Activated naive CD4-positive, alpha-beta T cell treated with anti-CD3 and anti-CD28 coated beads, Interleukin-2, amount 50 U/mL, for 24 hours (primary cell): ENCODE data around the gene ZNF804A.

Experiments used
- H3K27ac Mint-ChIP-seq: one replicate; pipeline ENCODE4 v1.8.0; 2021; ENCODE audit warnings: mild to moderate bottlenecking, mixed read lengths
- H3K27me3 Mint-ChIP-seq: one replicate; pipeline ENCODE4 v1.8.0; 2021; ENCODE audit warnings: mixed read lengths
- H3K36me3 Mint-ChIP-seq: one replicate; pipeline ENCODE4 v1.8.0; 2021; ENCODE audit warnings: mixed read lengths
- H3K4me1 Mint-ChIP-seq: one replicate; pipeline ENCODE4 v1.8.0; 2021; ENCODE audit warnings: mixed read lengths
- H3K4me3 Mint-ChIP-seq: one replicate; pipeline ENCODE4 v1.8.0; 2021; ENCODE audit warnings: mild to moderate bottlenecking, mixed read lengths
- H3K9me3 Mint-ChIP-seq: one replicate; pipeline ENCODE4 v1.8.0; 2021; ENCODE audit warnings: mixed read lengths

ZNF804A gene

GRCh38 chr2:184596819-184597411, 1.4 kb upstream of the ZNF804A start:
- H3K27me3 Mint-ChIP-seq: peaks cover 39% of the 10 kb centered on the region
- H3K27ac Mint-ChIP-seq: no peak overlapping the region

GRCh38 chr2:184597571-184597991, 748 bp upstream of the ZNF804A start:
- no peaks in the 10 kb centered on the region for H3K36me3 Mint-ChIP-seq
- H3K27ac Mint-ChIP-seq: no peak overlapping the region
- H3K27me3 Mint-ChIP-seq: peaks cover 39% of the 10 kb centered on the region
- peak overlapping the region; percentile 42 for H3K4me3 Mint-ChIP-seq
- H3K9me3 Mint-ChIP-seq: peaks cover 5% of the 10 kb centered on the region
- peaks cover 16% of the 10 kb centered on the region for H3K4me1 Mint-ChIP-seq

More at GRCh38 chr2:184596819-184597411, 1.4 kb upstream of the ZNF804A start:
- no peak overlapping the region for H3K4me3 Mint-ChIP-seq
- H3K4me1 Mint-ChIP-seq: peaks cover 16% of the 10 kb centered on the region
- H3K36me3 Mint-ChIP-seq: no peaks in the 10 kb centered on the region
- H3K9me3 Mint-ChIP-seq: peaks cover 7% of the 10 kb centered on the region

DNA sequence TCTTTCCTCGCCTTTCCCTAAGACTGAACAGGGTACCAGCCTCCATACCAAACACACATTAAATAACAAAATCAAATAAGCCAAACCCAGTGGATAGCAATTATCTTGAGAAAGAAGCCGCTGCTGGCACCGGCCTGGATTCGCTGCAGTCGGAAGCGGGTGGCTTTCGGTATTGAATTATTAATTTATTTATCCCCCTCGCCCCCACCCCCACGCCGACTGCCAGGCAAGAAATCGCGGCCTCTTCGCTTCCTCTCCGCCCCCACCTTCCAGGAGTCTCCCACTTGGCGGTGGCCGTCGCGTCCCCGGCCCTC, 370 bp upstream of the ZNF804A start:
- no peaks in the 10 kb centered on the region for H3K36me3 Mint-ChIP-seq
- peaks cover 1% of the 10 kb centered on the region for H3K9me3 Mint-ChIP-seq
- H3K4me3 Mint-ChIP-seq: peak overlapping the region; percentile 42
- H3K27me3 Mint-ChIP-seq: peaks cover 39% of the 10 kb centered on the region
- H3K4me1 Mint-ChIP-seq: peaks cover 16% of the 10 kb centered on the region
- H3K27ac Mint-ChIP-seq: no peak overlapping the region

- no peaks in the 10 kb centered on the region for H3K36me3 Mint-ChIP-seq
- H3K9me3 Mint-ChIP-seq: no peaks in the 10 kb centered on the region
- H3K4me3 Mint-ChIP-seq: peak overlapping the region; percentile 48
- H3K4me1 Mint-ChIP-seq: peaks cover 16% of the 10 kb centered on the region
- no peak overlapping the region for H3K27ac Mint-ChIP-seq
- peaks cover 36% of the 10 kb centered on the region for H3K27me3 Mint-ChIP-seq
Observed at GRCh38 chr2:184599054-184599871, 934 bp downstream of the ZNF804A start.

DNA sequence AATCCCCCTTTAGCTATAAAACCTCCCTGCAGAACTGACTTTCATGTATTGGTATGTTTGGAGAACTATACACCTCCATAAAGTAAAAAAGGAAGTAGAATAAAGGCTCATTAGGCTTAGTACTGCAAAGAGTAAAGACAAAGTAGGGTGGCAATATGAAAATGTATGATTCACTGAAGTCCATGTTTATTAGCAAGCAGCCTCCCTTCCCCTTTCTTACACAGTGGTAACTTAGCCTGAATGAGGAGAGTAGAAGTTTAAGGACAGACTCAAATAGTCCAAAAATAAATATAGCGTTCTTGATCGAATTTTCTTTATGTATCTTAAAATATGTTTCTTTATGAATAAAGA, 1.5 kb downstream of the ZNF804A start:
- H3K27me3 Mint-ChIP-seq: peaks cover 35% of the 10 kb centered on the region
- no peak overlapping the region for H3K4me3 Mint-ChIP-seq
- no peaks in the 10 kb centered on the region for H3K9me3 Mint-ChIP-seq
- no peak overlapping the region for H3K27ac Mint-ChIP-seq
- H3K36me3 Mint-ChIP-seq: no peaks in the 10 kb centered on the region
- peaks cover 16% of the 10 kb centered on the region for H3K4me1 Mint-ChIP-seq

GRCh38 chr2:184602734-184603133, 4.4 kb downstream of the ZNF804A start:
- no peak overlapping the region for H3K27ac Mint-ChIP-seq
- H3K27me3 Mint-ChIP-seq: peaks cover 16% of the 10 kb centered on the region
- H3K36me3 Mint-ChIP-seq: no peaks in the 10 kb centered on the region
- no peak overlapping the region for H3K4me3 Mint-ChIP-seq
- no peaks in the 10 kb centered on the region for H3K9me3 Mint-ChIP-seq
- H3K4me1 Mint-ChIP-seq: peaks cover 7% of the 10 kb centered on the region

- peaks cover 17% of the 10 kb centered on the region for H3K9me3 Mint-ChIP-seq
- no peak overlapping the region for H3K4me3 Mint-ChIP-seq
- no peaks in the 10 kb centered on the region for H3K36me3 Mint-ChIP-seq
- H3K4me1 Mint-ChIP-seq: no peaks in the 10 kb centered on the region
- H3K27ac Mint-ChIP-seq: no peak overlapping the region
- H3K27me3 Mint-ChIP-seq: no peaks in the 10 kb centered on the region
Observed at GRCh38 chr2:184610891-184611290, 12.6 kb downstream of the ZNF804A start.

DNA sequence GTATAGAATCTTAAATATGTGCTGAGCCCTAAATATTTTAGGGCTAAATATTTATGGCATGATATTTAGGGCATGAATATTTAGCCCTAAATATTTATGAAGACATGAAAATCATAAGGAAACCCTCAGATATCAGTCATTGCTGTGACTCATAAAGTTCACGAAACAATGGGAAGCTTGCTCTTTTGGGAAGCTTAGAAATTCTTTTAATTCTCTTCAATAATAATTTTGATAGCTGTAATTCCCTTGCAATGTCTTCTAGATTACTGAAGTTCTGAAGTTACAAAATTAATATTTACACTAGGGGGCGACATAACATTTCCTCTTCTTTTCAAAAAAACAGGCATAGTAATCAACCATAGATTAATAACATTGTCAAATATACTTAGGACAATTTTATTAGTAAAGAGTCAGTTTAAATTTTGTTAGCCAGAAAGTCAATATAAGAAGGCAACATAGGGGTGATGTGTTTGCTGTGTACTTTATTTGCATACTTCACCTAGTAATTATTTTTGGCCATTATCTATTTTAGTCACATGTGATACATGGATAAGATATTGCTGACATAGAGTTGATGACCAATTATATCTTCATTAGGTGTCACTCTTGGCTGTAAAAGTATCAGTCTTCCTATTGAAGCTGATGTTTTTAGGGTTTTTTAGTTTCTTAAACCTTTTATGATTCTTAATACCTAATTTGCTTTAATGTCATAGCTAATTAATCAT, 13.2 kb downstream of the ZNF804A start:
- Mint-ChIP-seq H3K4me1 (no peaks in the 10 kb centered on the region), H3K36me3 (no peaks in the 10 kb centered on the region), H3K4me3 (no peak overlapping the region), H3K9me3 (peaks cover 17% of the 10 kb centered on the region), H3K27ac (no peak overlapping the region), H3K27me3 (no peaks in the 10 kb centered on the region)

DNA sequence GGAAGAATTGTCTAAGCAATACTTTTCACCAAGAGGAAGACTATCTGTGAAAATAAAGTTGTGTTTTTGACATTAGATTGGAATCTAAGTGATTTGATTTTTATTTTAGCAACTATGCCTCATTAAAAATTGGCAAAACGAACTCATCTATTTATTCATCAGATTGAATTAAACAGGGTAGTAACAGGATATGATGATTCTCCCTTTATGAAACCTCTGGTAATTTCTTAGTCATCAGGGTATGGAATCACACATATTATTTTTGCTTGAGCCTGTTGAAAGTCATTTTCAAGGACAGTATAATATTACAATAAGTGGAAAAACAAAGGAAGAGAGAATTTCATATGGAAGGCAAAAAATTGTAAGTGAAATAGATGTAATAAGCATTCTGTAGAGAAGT, 22.0 kb downstream of the ZNF804A start:
- Mint-ChIP-seq H3K27me3 (no peaks in the 10 kb centered on the region), H3K27ac (no peak overlapping the region), H3K4me3 (no peak overlapping the region), H3K36me3 (no peaks in the 10 kb centered on the region), H3K4me1 (no peaks in the 10 kb centered on the region), H3K9me3 (no peaks in the 10 kb centered on the region)

DNA sequence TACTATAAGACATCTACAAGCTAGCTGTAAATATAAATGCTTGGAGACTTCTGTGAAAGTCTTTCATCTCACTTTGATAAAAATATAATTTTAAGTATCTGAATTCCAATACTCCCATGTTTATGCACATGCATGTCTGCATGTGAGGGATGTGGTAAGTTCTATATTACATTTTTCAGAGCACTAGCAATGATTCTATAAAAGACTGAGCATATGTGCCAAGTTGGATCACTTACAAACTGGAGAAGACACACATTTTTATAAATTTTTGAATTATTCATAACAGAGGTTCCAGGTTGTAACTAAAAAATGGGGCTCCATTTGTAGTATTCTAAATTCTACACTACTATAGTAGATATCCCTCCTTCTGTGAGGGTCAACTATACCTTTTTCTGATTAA, 26.0 kb downstream of the ZNF804A start:
- H3K4me1 Mint-ChIP-seq: no peaks in the 10 kb centered on the region
- no peak overlapping the region for H3K27ac Mint-ChIP-seq
- H3K4me3 Mint-ChIP-seq: no peak overlapping the region
- no peaks in the 10 kb centered on the region for H3K9me3 Mint-ChIP-seq
- H3K36me3 Mint-ChIP-seq: no peaks in the 10 kb centered on the region
- H3K27me3 Mint-ChIP-seq: no peaks in the 10 kb centered on the region

DNA sequence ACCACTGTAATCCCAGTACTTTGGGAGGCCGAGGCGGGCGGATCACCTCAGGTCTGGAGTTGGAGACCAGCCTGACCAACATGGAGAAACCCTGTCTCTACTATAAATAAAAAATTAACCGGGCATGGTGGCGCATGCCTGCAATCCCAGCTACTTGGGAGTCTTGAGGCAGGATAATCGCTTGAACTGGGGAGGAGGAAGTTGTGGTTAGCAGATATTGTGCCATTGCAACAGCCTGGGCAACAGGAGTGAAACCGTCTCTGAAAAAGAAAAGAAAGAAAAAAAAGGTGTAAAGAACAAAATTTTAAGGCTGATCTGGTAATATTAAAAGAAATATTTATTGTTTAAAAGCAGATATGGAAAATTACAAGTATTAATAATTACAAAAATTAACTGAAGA, 29.7 kb downstream of the ZNF804A start:
- Mint-ChIP-seq H3K9me3 (no peaks in the 10 kb centered on the region), H3K27ac (peak overlapping the region; percentile 24), H3K4me3 (no peak overlapping the region), H3K4me1 (no peaks in the 10 kb centered on the region), H3K27me3 (no peaks in the 10 kb centered on the region), H3K36me3 (no peaks in the 10 kb centered on the region)

DNA sequence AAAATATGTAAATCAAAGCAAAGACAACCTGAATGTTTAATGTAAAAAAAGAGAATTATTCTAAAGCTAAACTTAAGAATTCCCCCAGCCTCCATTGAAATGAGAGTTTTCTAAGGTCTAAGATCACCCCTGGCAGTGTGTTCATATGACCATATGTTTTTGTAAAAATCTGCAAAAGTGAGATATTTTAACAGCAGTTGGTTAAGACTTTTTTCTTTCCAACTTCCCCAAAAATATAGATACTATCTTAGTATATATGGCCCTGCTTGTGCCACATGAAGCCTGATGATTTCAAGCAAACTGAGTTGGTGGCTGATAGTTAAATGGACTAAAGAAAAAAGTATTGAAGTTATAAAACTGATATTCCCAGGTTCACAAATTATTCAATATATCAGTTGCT, 35.4 kb downstream of the ZNF804A start:
- H3K9me3 Mint-ChIP-seq: no peaks in the 10 kb centered on the region
- H3K4me3 Mint-ChIP-seq: no peak overlapping the region
- no peaks in the 10 kb centered on the region for H3K4me1 Mint-ChIP-seq
- H3K27me3 Mint-ChIP-seq: no peaks in the 10 kb centered on the region
- no peak overlapping the region for H3K27ac Mint-ChIP-seq
- H3K36me3 Mint-ChIP-seq: no peaks in the 10 kb centered on the region

- Mint-ChIP-seq H3K27me3 (no peaks in the 10 kb centered on the region), H3K4me1 (no peaks in the 10 kb centered on the region), H3K4me3 (no peak overlapping the region), H3K9me3 (no peaks in the 10 kb centered on the region), H3K27ac (no peak overlapping the region), H3K36me3 (no peaks in the 10 kb centered on the region)
Observed at GRCh38 chr2:184637781-184638180, 39.5 kb downstream of the ZNF804A start.

- H3K9me3 Mint-ChIP-seq: peaks cover 9% of the 10 kb centered on the region
- H3K4me1 Mint-ChIP-seq: no peaks in the 10 kb centered on the region
- H3K36me3 Mint-ChIP-seq: no peaks in the 10 kb centered on the region
- H3K27ac Mint-ChIP-seq: no peak overlapping the region
- H3K4me3 Mint-ChIP-seq: no peak overlapping the region
- H3K27me3 Mint-ChIP-seq: no peaks in the 10 kb centered on the region
Observed at GRCh38 chr2:184644685-184645084, 46.4 kb downstream of the ZNF804A start.

DNA sequence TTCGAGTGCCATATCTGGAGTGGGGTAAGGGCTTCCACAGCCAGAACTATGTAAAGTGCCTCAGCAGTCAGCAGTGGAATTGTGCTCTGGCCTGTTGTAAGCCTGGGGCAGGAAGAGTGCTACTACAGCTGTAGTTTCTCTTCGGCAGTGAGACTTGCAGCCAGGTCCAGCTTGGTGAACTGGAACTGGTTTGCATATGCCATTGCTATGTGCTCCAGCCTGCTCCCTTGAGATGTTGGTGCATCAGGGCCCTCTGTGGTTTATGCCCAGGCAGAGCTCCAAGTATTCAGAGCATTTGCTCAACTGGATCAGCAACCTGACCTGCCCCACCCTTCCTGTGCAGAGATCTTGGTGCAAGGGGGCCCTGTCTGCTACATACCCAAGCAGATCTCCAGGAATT, 47.8 kb downstream of the ZNF804A start:
- H3K9me3 Mint-ChIP-seq: peaks cover 9% of the 10 kb centered on the region
- no peak overlapping the region for H3K27ac Mint-ChIP-seq
- H3K27me3 Mint-ChIP-seq: no peaks in the 10 kb centered on the region

DNA sequence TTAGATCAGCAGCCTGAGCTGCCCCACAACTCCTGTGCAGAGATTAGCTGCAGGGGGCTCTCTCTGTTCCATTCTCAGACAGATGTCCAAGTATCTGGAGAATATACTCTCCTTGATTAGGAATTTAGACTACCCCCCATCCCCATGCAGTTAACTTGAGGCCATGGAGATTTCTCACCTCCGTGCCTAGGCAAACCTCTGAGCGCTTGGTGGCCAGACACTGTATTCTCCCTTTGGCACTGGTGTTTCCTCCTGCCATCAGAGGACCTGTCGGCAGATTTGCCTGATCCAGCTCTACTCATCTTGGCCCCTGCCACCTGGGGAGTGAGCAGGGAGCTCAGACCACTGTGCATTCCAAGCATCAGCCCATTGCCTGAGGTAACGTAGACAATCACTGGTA, 48.3 kb downstream of the ZNF804A start:
- H3K4me1 Mint-ChIP-seq: no peaks in the 10 kb centered on the region
- H3K4me3 Mint-ChIP-seq: no peak overlapping the region
- H3K27me3 Mint-ChIP-seq: no peaks in the 10 kb centered on the region
- peaks cover 9% of the 10 kb centered on the region for H3K9me3 Mint-ChIP-seq
- H3K36me3 Mint-ChIP-seq: no peaks in the 10 kb centered on the region
- no peak overlapping the region for H3K27ac Mint-ChIP-seq

More for the DNA sequence above, 47.8 kb downstream of the ZNF804A start:
- H3K36me3 Mint-ChIP-seq: no peaks in the 10 kb centered on the region
- H3K4me3 Mint-ChIP-seq: no peak overlapping the region
- no peaks in the 10 kb centered on the region for H3K4me1 Mint-ChIP-seq
